HG02884 (cell line): ENCODE data around the gene ANGPTL1.
"Not testable (repeated sequence)": the region's sequence is repeated elsewhere in the genome, so short reads cannot be mapped to it uniquely, and the experiment has no call there.

Experiments used
- ATAC-seq: cut with Tn5 transposase; IDR thresholded peaks from one replicate; pipeline ENCODE4 v1.9.1; 2021; ENCODE audit warnings: mild to moderate bottlenecking, moderate library complexity; ENCODE audit not compliant: unreplicated experiment

Gene ANGPTL1

GRCh38 chr1:178868706-178869105 lies 2.2 kb downstream of the ANGPTL1 start:
- no peak for ATAC-seq

- no peak for ATAC-seq
Measured at GRCh38 chr1:178867670-178868069, 3.2 kb downstream of the ANGPTL1 start.

DNA sequence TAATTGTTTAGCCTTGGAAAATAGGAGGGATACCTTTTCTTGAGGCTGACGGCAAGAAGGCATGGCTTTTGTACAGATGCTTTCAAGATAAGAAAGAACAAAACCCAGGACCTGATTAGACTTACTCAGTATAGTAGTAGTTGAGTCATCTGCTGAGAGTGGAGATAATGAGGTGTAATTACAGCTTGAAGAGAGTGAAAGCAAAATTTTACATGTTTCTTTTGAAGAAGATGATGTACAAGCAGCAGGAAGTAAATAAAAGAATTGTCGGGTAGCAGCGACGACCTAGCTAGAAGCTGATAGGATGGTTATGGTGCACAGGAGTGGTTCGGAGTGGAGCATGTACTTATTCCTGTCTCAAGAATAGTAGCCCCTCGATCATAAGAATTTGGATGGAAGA lies 6.6 kb downstream of the ANGPTL1 start:
- no peak for ATAC-seq

DNA sequence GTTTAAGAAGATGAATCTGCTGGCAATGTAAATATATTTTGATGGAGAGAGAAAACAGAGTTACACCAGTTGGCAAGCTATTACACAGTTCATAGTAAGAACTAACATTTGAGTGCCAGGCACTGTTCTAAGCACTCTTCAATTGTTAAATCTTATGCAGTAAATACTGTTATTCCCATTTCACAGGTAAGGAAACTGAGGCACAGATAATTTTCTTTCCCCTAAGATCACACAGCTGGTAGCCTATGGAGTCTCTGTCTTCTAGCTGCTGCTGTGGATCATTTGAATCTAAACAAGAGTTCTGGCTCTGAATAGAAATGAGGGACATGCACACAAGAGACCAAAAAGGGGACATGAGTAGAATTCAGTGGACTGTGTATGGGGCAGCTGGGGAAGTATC lies 8.0 kb downstream of the ANGPTL1 start:
- ATAC-seq, result no peak

DNA sequence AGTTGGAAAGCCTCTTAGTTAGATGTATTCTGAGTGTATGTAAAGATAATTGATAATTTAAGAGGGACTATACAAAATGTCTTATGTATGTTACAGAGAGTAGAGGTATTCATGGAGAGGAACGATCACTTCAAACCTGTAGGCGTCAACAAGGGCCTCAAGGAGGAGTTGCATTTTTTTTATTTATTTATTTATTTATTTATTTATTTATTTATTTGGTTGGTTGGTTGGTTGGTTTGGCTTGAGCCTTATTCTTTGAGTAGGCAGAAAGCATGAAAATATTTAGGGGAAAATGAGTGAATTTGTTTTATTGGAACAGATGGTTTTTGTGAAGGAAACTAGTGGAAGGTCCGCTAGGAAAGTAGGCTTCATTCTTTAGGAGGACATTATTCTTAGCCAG lies 8.5 kb downstream of the ANGPTL1 start:
- no peak for ATAC-seq

DNA sequence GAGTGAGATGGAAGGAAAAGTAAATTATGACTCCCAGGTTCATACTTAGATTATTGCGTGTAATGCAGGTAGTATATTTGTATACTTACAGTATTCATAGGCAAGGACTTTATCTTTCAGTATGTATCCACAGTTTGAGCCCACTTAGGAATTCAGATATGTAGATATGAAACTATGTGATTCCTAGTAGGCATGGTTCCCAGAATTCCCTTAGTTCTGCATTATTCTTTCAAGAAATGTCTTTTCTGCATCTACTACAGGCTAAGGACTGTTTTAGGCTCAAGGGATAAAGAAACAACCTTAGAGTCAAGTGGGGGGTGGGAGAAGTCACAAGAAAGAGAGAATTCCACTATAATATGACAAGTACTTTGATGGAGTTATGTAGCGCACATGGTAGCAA lies 13.8 kb downstream of the ANGPTL1 start:
- no peak for ATAC-seq

- ATAC-seq, result no peak
Measured at GRCh38 chr1:178849918-178850317, 21.0 kb downstream of the ANGPTL1 start.

GRCh38 chr1:178847919-178848318 lies 23.0 kb downstream of the ANGPTL1 start:
- not testable (repeated sequence) for ATAC-seq

GRCh38 chr1:178847396-178847849 lies 23.5 kb downstream of the ANGPTL1 start:
- ATAC-seq, result no peak

- no peak for ATAC-seq
Measured at GRCh38 chr1:178846306-178846705, 24.6 kb downstream of the ANGPTL1 start.

DNA sequence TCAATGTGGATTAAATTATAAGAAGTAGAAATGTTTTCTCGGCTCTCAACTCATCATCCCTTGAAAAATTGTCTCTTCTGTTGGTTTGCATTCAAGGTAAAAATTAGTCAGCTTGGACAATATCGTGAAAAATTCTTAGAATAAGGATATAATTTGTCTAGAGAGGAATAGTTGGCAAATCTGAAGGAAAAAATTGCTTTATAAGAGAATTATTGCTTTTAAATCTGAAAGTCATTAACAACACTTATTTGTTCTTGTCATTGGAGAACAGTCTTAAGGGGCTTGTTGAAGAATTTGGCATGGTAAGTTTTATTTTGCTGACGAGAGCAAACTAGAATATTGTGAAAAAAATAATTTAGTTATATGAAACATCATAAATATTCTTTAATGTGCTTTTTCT lies 26.4 kb downstream of the ANGPTL1 start:
- ATAC-seq, result no peak

GRCh38 chr1:178825167-178825566 lies 45.7 kb downstream of the ANGPTL1 start:
- no peak for ATAC-seq

DNA sequence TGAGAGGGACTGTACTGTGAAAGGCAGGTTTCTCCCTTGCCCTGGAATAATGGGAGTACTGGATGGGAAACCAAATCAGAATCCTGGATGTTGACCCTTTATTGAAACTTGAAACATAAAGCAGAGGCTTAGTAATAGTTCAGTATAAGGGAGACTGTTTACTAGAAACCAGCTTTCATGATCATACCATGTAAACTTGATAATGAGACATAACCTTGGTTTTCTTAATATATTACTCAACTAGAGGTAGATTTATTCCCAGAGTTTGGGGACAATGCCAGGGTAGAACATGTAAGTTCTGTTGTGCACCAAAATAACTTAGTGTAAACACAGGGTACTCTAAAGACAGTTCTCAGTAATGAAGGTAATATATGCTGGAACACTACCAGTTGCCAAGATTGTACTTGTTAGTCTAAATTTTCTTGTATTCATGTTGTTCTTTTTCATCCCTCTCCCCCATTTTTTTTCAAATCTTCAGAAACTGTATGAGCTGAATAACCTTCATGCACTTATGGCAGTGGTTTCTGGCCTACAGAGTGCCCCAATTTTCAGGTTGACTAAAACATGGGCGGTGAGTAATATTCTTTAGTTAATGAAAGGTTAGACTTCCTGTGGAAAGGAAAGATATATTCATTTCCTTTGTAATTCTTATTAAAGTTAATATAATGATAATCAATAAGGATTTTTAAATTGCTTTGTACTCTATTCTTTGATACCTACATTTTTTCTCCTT lies 49.6 kb downstream of the ANGPTL1 start:
- no peak for ATAC-seq

- ATAC-seq, result no peak
Measured at GRCh38 chr1:178819123-178819522, 51.8 kb downstream of the ANGPTL1 start.

DNA sequence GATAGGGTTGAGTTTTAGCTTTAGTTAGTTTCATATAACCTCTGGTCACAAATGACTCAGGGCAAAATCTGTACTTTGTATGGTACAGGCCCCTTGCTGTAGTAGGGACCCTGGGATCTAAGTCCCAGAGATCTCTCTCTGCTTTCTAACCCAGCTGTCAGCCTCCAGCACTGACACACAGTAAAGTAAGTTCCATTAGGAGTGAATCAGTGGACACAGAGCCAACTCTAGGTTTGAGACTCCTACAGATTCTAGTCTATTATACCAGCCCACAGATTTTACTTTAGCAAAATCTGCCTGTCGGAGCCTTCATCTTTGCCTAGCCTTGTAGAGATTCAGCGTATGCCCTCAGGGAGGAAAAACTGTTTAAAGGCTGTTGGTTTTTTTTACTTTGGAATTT lies 52.5 kb downstream of the ANGPTL1 start:
- ATAC-seq, result no peak

- ATAC-seq, result no peak
Measured at GRCh38 chr1:178810585-178810984, 60.3 kb downstream of the ANGPTL1 start.

- no peak for ATAC-seq
Measured at GRCh38 chr1:178808529-178808928, 62.3 kb downstream of the ANGPTL1 start.

- ATAC-seq, result no peak
Measured at GRCh38 chr1:178806665-178807300, 64.1 kb downstream of the ANGPTL1 start.

DNA sequence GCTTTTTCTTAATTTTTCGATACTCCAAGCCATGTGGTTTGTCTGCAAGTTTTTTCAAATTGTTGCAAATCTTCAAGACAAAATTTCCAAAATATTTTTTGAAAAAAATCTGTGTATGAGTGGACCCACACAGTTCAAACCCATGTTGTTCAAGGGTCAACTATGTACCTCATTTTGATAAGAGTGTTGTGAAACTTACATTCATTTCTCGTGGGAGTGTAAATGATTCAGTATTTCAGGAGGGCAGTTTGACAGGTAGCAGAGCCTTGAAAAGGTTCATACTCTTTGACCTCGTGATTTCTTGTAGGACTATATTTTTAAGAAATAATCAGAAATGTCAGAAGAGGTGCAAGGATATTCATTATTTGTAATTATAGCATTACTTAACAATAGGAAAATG lies 68.0 kb downstream of the ANGPTL1 start:
- ATAC-seq, result no peak
